HEK293T (cell line): Measurements from ENCODE around the gene PIH1D1.

ENCODE experiments used
- ARNT ChIP-seq: fragments of 450-650 bp; IDR thresholded peaks from 2 replicates; pipeline ENCODE4 v1.6.1; 2017; ENCODE audit warnings: mild to moderate bottlenecking
- BHLHE40 ChIP-seq: fragments of 450-650 bp; IDR thresholded peaks from 2 replicates; pipeline ENCODE4 v1.6.1; 2016; ENCODE audit warnings: mild to moderate bottlenecking, moderate library complexity, borderline replicate concordance
- FOXA1 ChIP-seq: fragments of 450-650 bp; IDR thresholded peaks from 2 replicates; pipeline ENCODE4 v1.6.1; 2016; ENCODE audit warnings: mild to moderate bottlenecking
- HDGF ChIP-seq: fragments of 450-650 bp; IDR thresholded peaks from 2 replicates; pipeline ENCODE4 v1.6.1; 2017; ENCODE audit warnings: antibody characterized with exemption, borderline replicate concordance
- L3MBTL2 ChIP-seq: fragments of 450-650 bp; conservative IDR thresholded peaks from 2 replicates; pipeline ENCODE4 v1.6.1; 2016; ENCODE audit warnings: mild to moderate bottlenecking
- PKNOX1 ChIP-seq: fragments of 450-650 bp; IDR thresholded peaks from 2 replicates; pipeline ENCODE4 v1.6.1; 2016
- SP1 ChIP-seq: fragments of 450-650 bp; IDR thresholded peaks from 2 replicates; pipeline ENCODE4 v1.6.1; 2017
- TARDBP ChIP-seq: fragments of 450-650 bp; IDR thresholded peaks from 2 replicates; pipeline ENCODE4 v1.6.1; 2016

- TF ChIP-seq ARNT (no peak), PKNOX1 (no peak), TARDBP (no peak), FOXA1 (no peak), BHLHE40 (no peak), SP1 (no peak), HDGF (no peak), L3MBTL2 (no peak)
These were observed 4.2 kb upstream of the PIH1D1 start for GRCh38 chr19:49455773-49456172.
